WTC11 (cell line): ENCODE results near the gene FBXO2. TPM values are rescaled to one million over a fixed set of nuclear protein-coding genes. Genes with fewer than 3 reads are reported as not detected.

Source experiments
- ATAC-seq: fragments of 200-7000 bp; cut with Tn5 transposase; 2 replicates; pipeline ENCODE4 v1.10.0; 2021; ENCODE audit warnings: mild to moderate bottlenecking, moderate library complexity
- CTCF ChIA-PET: fragments of 300-600 bp; sonication (Branson Sonifier 250); formaldehyde crosslinking; loops from one replicate; lab custom pipeline; 2021; ENCODE audit warnings: antibody characterized with exemption; lab: Charles Lee
- POLR2A ChIA-PET: fragments of 350-600 bp; sonication (Branson Sonifier 250); formaldehyde crosslinking; loops from one replicate; lab custom pipeline; 2021; ENCODE audit warnings: antibody characterized with exemption; lab: Charles Lee
- DNase-seq: peaks from one replicate; pipeline ENCODE4 v3.0.0; 2021; ENCODE audit warnings: low spot score
- H3K27ac Mint-ChIP-seq: 2 replicates; pipeline ENCODE4 v1.8.0; 2021; ENCODE audit warnings: mixed read lengths
- H3K27me3 Mint-ChIP-seq: 2 replicates; pipeline ENCODE4 v1.8.0; 2021; ENCODE audit warnings: low read depth, mild to moderate bottlenecking, moderate library complexity, mixed read lengths
- H3K36me3 Mint-ChIP-seq: 2 replicates; pipeline ENCODE4 v1.8.0; 2021; ENCODE audit warnings: mixed read lengths
- H3K4me1 Mint-ChIP-seq: 2 replicates; pipeline ENCODE4 v1.8.0; 2022; ENCODE audit warnings: mixed read lengths
- H3K4me3 Mint-ChIP-seq: 2 replicates; pipeline ENCODE4 v1.8.0; 2021; ENCODE audit warnings: mild to moderate bottlenecking, moderate library complexity, mixed read lengths
- H3K9me3 Mint-ChIP-seq: 2 replicates; pipeline ENCODE4 v1.8.0; 2021; ENCODE audit warnings: mixed read lengths
- AFF4 ChIP-seq: sonication (generic); formaldehyde crosslinking; IDR thresholded peaks from 2 replicates; pipeline ENCODE4 v1.8.1; 2023; ENCODE audit warnings: mild to moderate bottlenecking, missing genetic modification reagents, borderline replicate concordance
- ATF2 ChIP-seq: sonication (generic); formaldehyde crosslinking; IDR thresholded peaks from 2 replicates; pipeline ENCODE4 v1.8.1; 2022; ENCODE audit warnings: low read depth, missing genetic modification reagents, borderline replicate concordance
- ATF6 ChIP-seq: sonication (generic); formaldehyde crosslinking; IDR thresholded peaks from 2 replicates; pipeline ENCODE4 v1.8.1; 2023; ENCODE audit warnings: mild to moderate bottlenecking, missing genetic modification reagents
- CDX4 ChIP-seq: fragments of 250-450 bp; sonication (Bioruptor Pico); IDR thresholded peaks from 2 replicates; pipeline ENCODE4 v1.9.0; 2021; ENCODE audit warnings: moderate library complexity, mild to moderate bottlenecking, inconsistent platforms, borderline replicate concordance
- E2F1 ChIP-seq: sonication (generic); formaldehyde crosslinking; IDR thresholded peaks from 2 replicates; pipeline ENCODE4 v1.8.0; 2022; ENCODE audit warnings: mild to moderate bottlenecking, missing genetic modification reagents
- EMX1 ChIP-seq: fragments of 250-450 bp; sonication (Bioruptor Pico); IDR thresholded peaks from 2 replicates; pipeline ENCODE4 v1.8.0; 2021; ENCODE audit warnings: mild to moderate bottlenecking
- FOXK1 ChIP-seq: sonication (generic); formaldehyde crosslinking; IDR thresholded peaks from 2 replicates; pipeline ENCODE4 v1.8.0; 2022; ENCODE audit warnings: mild to moderate bottlenecking, moderate library complexity, missing genetic modification reagents
- GRHL2 ChIP-seq: fragments of 250-450 bp; sonication (Bioruptor Pico); IDR thresholded peaks from 2 replicates; pipeline ENCODE4 v1.8.0; 2022; ENCODE audit warnings: mild to moderate bottlenecking, moderate library complexity; ENCODE audit not compliant: insufficient replicate concordance, severe bottlenecking
- GTF2I ChIP-seq: fragments of 250-450 bp; sonication (Bioruptor Pico); conservative IDR thresholded peaks from 2 replicates; pipeline ENCODE4 v1.4.0; 2021; ENCODE audit warnings: mild to moderate bottlenecking
- NR1H2 ChIP-seq: sonication (generic); formaldehyde crosslinking; IDR thresholded peaks from 2 replicates; pipeline ENCODE4 v1.9.0; 2021; ENCODE audit warnings: mild to moderate bottlenecking, moderate library complexity, missing genetic modification reagents
- SP1 ChIP-seq: sonication (generic); formaldehyde crosslinking; conservative IDR thresholded peaks from 2 replicates; pipeline ENCODE4 v1.8.1; 2022; ENCODE audit warnings: missing genetic modification reagents
- ZNF232 ChIP-seq: sonication (generic); formaldehyde crosslinking; IDR thresholded peaks from 2 replicates; pipeline ENCODE4 v1.8.0; 2022; ENCODE audit warnings: mild to moderate bottlenecking, missing genetic modification reagents
- ZNF317 ChIP-seq: sonication (generic); formaldehyde crosslinking; IDR thresholded peaks from 2 replicates; pipeline ENCODE4 v1.8.1; 2023; ENCODE audit warnings: low read depth, mild to moderate bottlenecking, moderate library complexity, missing genetic modification reagents, borderline replicate concordance
- total RNA-seq: library from RNA; stranded (reverse); gene quantifications from 3 replicates; pipeline ENCODE4 v1.2.3, GENCODE V29; 2021

FBXO2 gene
- total RNA-seq, 1 experiment from 2014 or later, result 58.2 TPM

GRCh38 chr1:11703357-11704193, 49.3 kb upstream of the FBXO2 start:
- POLR2A ChIA-PET, result interaction anchor here (2.2 kb wide), 1 partner anchor 39 kb away, joined by 5 read pairs; the partner anchor contains the start of gene FBXO6
- peaks cover 51% of the 10 kb centered on the region for H3K4me1 Mint-ChIP-seq
- ATAC-seq, result no peak

GRCh38 chr1:11701981-11702803, 48.0 kb upstream of the FBXO2 start:
- H3K27me3 Mint-ChIP-seq, result no peaks in the 10 kb centered on the region
- ChIA-PET CTCF (interaction anchor here (2.4 kb wide), 1 partner anchor 17 kb away, joined by 9 read pairs; no protein-coding TSS in a partner anchor), POLR2A (no interaction called here)
- peaks cover 50% of the 10 kb centered on the region for H3K4me1 Mint-ChIP-seq
- no peak for TF ChIP-seq GTF2I
- TF ChIP-seq AFF4 (CRISPR knock-in tag), result no peak
- TF ChIP-seq GRHL2, result no peak
- TF ChIP-seq SP1, result no peak
- TF ChIP-seq ATF6 (CRISPR knock-in tag), result no peak
- DNase-seq (no peak), ATAC-seq (no peak)
- H3K9me3 Mint-ChIP-seq, result no peaks in the 10 kb centered on the region
- H3K36me3 Mint-ChIP-seq, result no peaks in the 10 kb centered on the region
- H3K27ac Mint-ChIP-seq, result no peak overlapping the region
- no peak overlapping the region for H3K4me3 Mint-ChIP-seq

More at GRCh38 chr1:11703357-11704193, 49.3 kb upstream of the FBXO2 start:
- no peak for TF ChIP-seq ATF2 (CRISPR knock-in tag)
- no peak for TF ChIP-seq EMX1 (CRISPR knock-in tag)
- Mint-ChIP-seq H3K27me3 (no peaks in the 10 kb centered on the region), H3K4me3 (no peak overlapping the region), H3K9me3 (no peaks in the 10 kb centered on the region), H3K27ac (peak overlapping the region; percentile 42; the same call in 1 of the 2 replicates), H3K36me3 (no peaks in the 10 kb centered on the region)
- DNase-seq, result no peak
- CTCF ChIA-PET, result interaction anchor here (0.9 to 6.5 kb wide), 3 partner anchors 9 to 81 kb away, joined by 4 to 50 read pairs (median 4); partner anchors contain the start of gene FBXO6

- Mint-ChIP-seq H3K27ac (no peak overlapping the region), H3K4me1 (peaks cover 51% of the 10 kb centered on the region), H3K9me3 (no peaks in the 10 kb centered on the region), H3K27me3 (no peaks in the 10 kb centered on the region), H3K4me3 (no peak overlapping the region), H3K36me3 (no peaks in the 10 kb centered on the region)
- POLR2A ChIA-PET, result interaction anchor here (1.5 kb wide), 1 partner anchor 19 kb away, joined by 5 read pairs; no protein-coding TSS in a partner anchor
- CTCF ChIA-PET, result interaction anchor here (1.3 to 2.4 kb wide), 3 partner anchors 12 to 137 kb away, joined by 4 to 9 read pairs (median 7); no protein-coding TSS in a partner anchor
- no peak for ATAC-seq
- no peak for DNase-seq
- TF ChIP-seq ZNF317 (CRISPR knock-in tag) (no peak), FOXK1 (no peak), NR1H2 (CRISPR knock-in tag) (no peak), CDX4 (CRISPR knock-in tag) (no peak), AFF4 (CRISPR knock-in tag) (no peak), E2F1 (CRISPR knock-in tag) (no peak), ZNF232 (CRISPR knock-in tag) (no peak)
Measured at GRCh38 chr1:11701551-11701961, 47.3 kb upstream of the FBXO2 start.
